ENCODE data around the gene SGMS2. TPM values are rescaled to one million over a fixed set of nuclear protein-coding genes. Genes with fewer than 3 reads are reported as not detected.

Gene SGMS2
- polyA plus RNA-seq, 1 donor = 35.3 TPM

- H3K4me3 ChIP-seq (ENCODE audit: low read length) = peak within 1 kb of the TSS; percentile 59
- WGBS (ENCODE audit: insufficient coverage, low lambda C conversion rate) = no CpG with 5 or more reads among the region's 78 CpGs
- DNase-seq = peak; percentile 60 to 86
These were observed 106.4 kb downstream of the SGMS2 start, which contains the start of gene CYP2U1 for GRCh38 chr4:107930821-107931774. Gene CYP2U1, plus strand, starts transcription at chr4:107931549. Its CDS starts 95 bp downstream, at chr4:107931644.

GRCh38 chr4:107931775-107932321 is 107.1 kb downstream of the SGMS2 start:
- no peak overlapping the region for H3K27ac ChIP-seq (ENCODE audit: low read length)
- H3K27me3 ChIP-seq (ENCODE audit: control insufficient read depth, insufficient read depth, low read length) = no peaks in the 10 kb centered on the region
- DNase-seq = peak in 1 of 2 donors; percentile 36
- no CpG with 5 or more reads among the region's 45 CpGs for WGBS (ENCODE audit: insufficient coverage, low lambda C conversion rate)
- H3K4me3 ChIP-seq (ENCODE audit: low read length) = peak overlapping the region; percentile 59
- H3K4me1 ChIP-seq (ENCODE audit: control insufficient read depth, insufficient read depth, low read length) = peaks cover 4% of the 10 kb centered on the region
- no peaks in the 10 kb centered on the region for H3K36me3 ChIP-seq (ENCODE audit: control insufficient read depth, insufficient read depth, low read length)
- no peaks in the 10 kb centered on the region for H3K9me3 ChIP-seq (ENCODE audit: control insufficient read depth, low read depth, low read length)

More at GRCh38 chr4:107930821-107931774, 106.4 kb downstream of the SGMS2 start, which contains the start of gene CYP2U1:
- H3K4me1 ChIP-seq (ENCODE audit: control insufficient read depth, insufficient read depth, low read length) = peaks cover 4% of the 10 kb centered on the region
- H3K36me3 ChIP-seq (ENCODE audit: control insufficient read depth, insufficient read depth, low read length) = no peaks in the 10 kb centered on the region
- H3K27me3 ChIP-seq (ENCODE audit: control insufficient read depth, insufficient read depth, low read length) = no peaks in the 10 kb centered on the region
- no peaks in the 10 kb centered on the region for H3K9me3 ChIP-seq (ENCODE audit: control insufficient read depth, low read depth, low read length)
- peak within 1 kb of the TSS; percentile 72 for H3K27ac ChIP-seq (ENCODE audit: low read length)

- Histone ChIP-seq H3K9me3 (ENCODE audit: control insufficient read depth, low read depth, low read length) (no peaks in the 10 kb centered on the region), H3K4me1 (ENCODE audit: control insufficient read depth, insufficient read depth, low read length) (peaks cover 4% of the 10 kb centered on the region), H3K36me3 (ENCODE audit: control insufficient read depth, insufficient read depth, low read length) (no peaks in the 10 kb centered on the region), H3K27ac (ENCODE audit: low read length) (no peak overlapping the region), H3K4me3 (ENCODE audit: low read length) (no peak overlapping the region), H3K27me3 (ENCODE audit: control insufficient read depth, insufficient read depth, low read length) (no peaks in the 10 kb centered on the region)
- DNase-seq = no peak
These were observed 110.5 kb downstream of the SGMS2 start for GRCh38 chr4:107935246-107935645.

- H3K27ac ChIP-seq (ENCODE audit: low read length) = no peak overlapping the region
- 88% methylated on average over 2 of the region's 2 CpGs for WGBS (ENCODE audit: insufficient coverage, low lambda C conversion rate)
- no peaks in the 10 kb centered on the region for H3K36me3 ChIP-seq (ENCODE audit: control insufficient read depth, insufficient read depth, low read length)
- no peaks in the 10 kb centered on the region for H3K9me3 ChIP-seq (ENCODE audit: control insufficient read depth, low read depth, low read length)
- no peaks in the 10 kb centered on the region for H3K27me3 ChIP-seq (ENCODE audit: control insufficient read depth, insufficient read depth, low read length)
- peaks cover 4% of the 10 kb centered on the region for H3K4me1 ChIP-seq (ENCODE audit: control insufficient read depth, insufficient read depth, low read length)
- H3K4me3 ChIP-seq (ENCODE audit: low read length) = no peak overlapping the region
- DNase-seq = no peak
These were observed 112.3 kb downstream of the SGMS2 start for GRCh38 chr4:107937040-107937439.

GRCh38 chr4:107939307-107939706 is 114.6 kb downstream of the SGMS2 start:
- DNase-seq = no peak
- 100% methylated on average over 1 of the region's 1 CpG for WGBS (ENCODE audit: insufficient coverage, low lambda C conversion rate)
- no peak overlapping the region for H3K4me3 ChIP-seq (ENCODE audit: low read length)
- H3K36me3 ChIP-seq (ENCODE audit: control insufficient read depth, insufficient read depth, low read length) = no peaks in the 10 kb centered on the region
- H3K4me1 ChIP-seq (ENCODE audit: control insufficient read depth, insufficient read depth, low read length) = no peaks in the 10 kb centered on the region
- no peak overlapping the region for H3K27ac ChIP-seq (ENCODE audit: low read length)
- H3K9me3 ChIP-seq (ENCODE audit: control insufficient read depth, low read depth, low read length) = no peaks in the 10 kb centered on the region
- no peaks in the 10 kb centered on the region for H3K27me3 ChIP-seq (ENCODE audit: control insufficient read depth, insufficient read depth, low read length)

GRCh38 chr4:107945809-107946208 is 121.1 kb downstream of the SGMS2 start:
- H3K4me1 ChIP-seq (ENCODE audit: control insufficient read depth, insufficient read depth, low read length) = no peaks in the 10 kb centered on the region
- H3K27ac ChIP-seq (ENCODE audit: low read length) = no peak overlapping the region
- H3K9me3 ChIP-seq (ENCODE audit: control insufficient read depth, low read depth, low read length) = no peaks in the 10 kb centered on the region
- no peaks in the 10 kb centered on the region for H3K27me3 ChIP-seq (ENCODE audit: control insufficient read depth, insufficient read depth, low read length)
- 100% methylated on average over 1 of the region's 3 CpGs for WGBS (ENCODE audit: insufficient coverage, low lambda C conversion rate)
- peaks cover 14% of the 10 kb centered on the region for H3K36me3 ChIP-seq (ENCODE audit: control insufficient read depth, insufficient read depth, low read length)
- no peak for DNase-seq
- H3K4me3 ChIP-seq (ENCODE audit: low read length) = no peak overlapping the region

GRCh38 chr4:107950746-107951540 is 126.2 kb downstream of the SGMS2 start:
- DNase-seq = no peak
- H3K4me1 ChIP-seq (ENCODE audit: control insufficient read depth, insufficient read depth, low read length) = no peaks in the 10 kb centered on the region
- H3K9me3 ChIP-seq (ENCODE audit: control insufficient read depth, low read depth, low read length) = no peaks in the 10 kb centered on the region
- WGBS (ENCODE audit: insufficient coverage, low lambda C conversion rate) = 80% methylated on average over 1 of the region's 2 CpGs
- peaks cover 12% of the 10 kb centered on the region for H3K36me3 ChIP-seq (ENCODE audit: control insufficient read depth, insufficient read depth, low read length)
- H3K27me3 ChIP-seq (ENCODE audit: control insufficient read depth, insufficient read depth, low read length) = no peaks in the 10 kb centered on the region
- H3K4me3 ChIP-seq (ENCODE audit: low read length) = no peak overlapping the region
- H3K27ac ChIP-seq (ENCODE audit: low read length) = no peak overlapping the region

- H3K27me3 ChIP-seq (ENCODE audit: control insufficient read depth, insufficient read depth, low read length) = no peaks in the 10 kb centered on the region
- no peaks in the 10 kb centered on the region for H3K4me1 ChIP-seq (ENCODE audit: control insufficient read depth, insufficient read depth, low read length)
- H3K9me3 ChIP-seq (ENCODE audit: control insufficient read depth, low read depth, low read length) = peaks cover under 1% of the 10 kb centered on the region
- H3K4me3 ChIP-seq (ENCODE audit: low read length) = no peak overlapping the region
- H3K36me3 ChIP-seq (ENCODE audit: control insufficient read depth, insufficient read depth, low read length) = peaks cover 12% of the 10 kb centered on the region
- no peak overlapping the region for H3K27ac ChIP-seq (ENCODE audit: low read length)
- DNase-seq = no peak
These were observed 126.8 kb downstream of the SGMS2 start for GRCh38 chr4:107951551-107951950.

- WGBS (ENCODE audit: insufficient coverage, low lambda C conversion rate) = 100% methylated on average over 1 of the region's 1 CpG
- H3K27ac ChIP-seq (ENCODE audit: low read length) = no peak overlapping the region
- H3K4me1 ChIP-seq (ENCODE audit: control insufficient read depth, insufficient read depth, low read length) = no peaks in the 10 kb centered on the region
- no peak overlapping the region for H3K4me3 ChIP-seq (ENCODE audit: low read length)
- H3K36me3 ChIP-seq (ENCODE audit: control insufficient read depth, insufficient read depth, low read length) = no peaks in the 10 kb centered on the region
- no peak for DNase-seq
- H3K27me3 ChIP-seq (ENCODE audit: control insufficient read depth, insufficient read depth, low read length) = no peaks in the 10 kb centered on the region
- H3K9me3 ChIP-seq (ENCODE audit: control insufficient read depth, low read depth, low read length) = peaks cover 6% of the 10 kb centered on the region
These were observed 131.3 kb downstream of the SGMS2 start for GRCh38 chr4:107956011-107956410.

Measured in large intestine (tissue), 3 donors.